HCT116 (cell line): Measurements from ENCODE around the gene ATP2B3. TPM values are rescaled to one million over a fixed set of nuclear protein-coding genes. Genes with fewer than 3 reads are reported as not detected.

Experiments
- ATAC-seq: fragments of 200-7000 bp; cut with Tn5 transposase; 2 replicates; pipeline ENCODE4 v1.9.1; 2020; ENCODE audit warnings: mild to moderate bottlenecking, moderate library complexity
- BruUV-seq: library from RNA; stranded (reverse); fragments of 400-500 nt; replicated peaks from 2 replicates; lab custom pipeline; 2021; lab: Mats Ljungman, UMichigan
- CTCF ChIA-PET: fragments of 300-600 bp; sonication (Branson Sonifier 250); formaldehyde crosslinking; loops from one replicate; lab custom pipeline; 2021; ENCODE audit warnings: antibody characterized with exemption; lab: Charles Lee
- POLR2A ChIA-PET: fragments of 300-600, 350-600 bp; sonication (Branson Sonifier 250); formaldehyde crosslinking; loops from one replicate; lab custom pipeline; 2021; ENCODE audit warnings: antibody characterized with exemption; lab: Charles Lee
- RAD21 ChIA-PET, 2 experiments: fragments of 300-600 bp; sonication (Branson Sonifier 250); formaldehyde crosslinking; loops; one replicate each; lab custom pipeline; 2023; ENCODE audit warnings: low total read pairs in 2 of 2; ENCODE audit not compliant: uncharacterized antibody in 2 of 2, unreplicated experiment in 2 of 2, low non-redundant PET in 1 of 2; lab: Charles Lee
- DNase-seq: peaks from one replicate; pipeline ENCODE4 v3.0.0-alpha.2; 2010; ENCODE audit warnings: low read depth, low spot score
- H2AFZ ChIP-seq: fragments of 200-600 bp; shearing (Covaris generic), sonication (generic); 2 replicates; pipeline ENCODE4 v1.6.1; 2017; ENCODE audit warnings: low read depth, mixed run types, mixed read lengths, antibody characterized with exemption, low read length; ENCODE audit not compliant: poor library complexity, severe bottlenecking
- H3K27ac ChIP-seq: 2 replicates; pipeline ENCODE4 v1.5.1; 2012; ENCODE audit warnings: low read depth, low read length
- H3K27me3 ChIP-seq: fragments of 200-600 bp; sonication (generic); 2 replicates; pipeline ENCODE4 v1.6.1; 2016; ENCODE audit warnings: mixed run types, low read length, mixed read lengths; ENCODE audit not compliant: insufficient read depth
- H3K36me3 ChIP-seq, 2 experiments: fragments of 200-500 bp in 1 of 2; fragments of 200-600 bp in 1 of 2; sonication (Bioruptor generic) in 1 of 2; sonication (generic) in 1 of 2; 2 replicates each; pipeline versions ENCODE4 v1.5.1 to v1.6.1; 2014 to 2016; ENCODE audit warnings: low read length in 2 of 2, inconsistent platforms in 1 of 2, mixed read lengths in 1 of 2, mixed run types in 1 of 2; ENCODE audit not compliant: insufficient read depth in 2 of 2, control insufficient read depth in 1 of 2
- H3K4me1 ChIP-seq, 2 experiments: fragments of 200-600 bp in 1 of 2; sonication (generic) in 1 of 2; 2 replicates each; pipeline versions ENCODE4 v1.5.1 to v1.6.1; 2012 to 2017; ENCODE audit warnings: low read length in 2 of 2, inconsistent platforms in 1 of 2, mild to moderate bottlenecking in 1 of 2, mixed read lengths in 1 of 2, mixed run types in 1 of 2, moderate library complexity in 1 of 2; ENCODE audit not compliant: insufficient read depth in 2 of 2, control insufficient read depth in 1 of 2
- H3K4me2 ChIP-seq: fragments of 200-600 bp; sonication (generic); 2 replicates; pipeline ENCODE4 v1.6.1; 2017; ENCODE audit warnings: mixed run types, low read length, mixed read lengths
- H3K4me3 ChIP-seq, 2 experiments: fragments of 200-600 bp in 1 of 2; sonication (generic) in 1 of 2; replicated peaks in 1 of 2; 2 replicates each; pipeline ENCODE4 v1.5.1; 2011 to 2016; ENCODE audit warnings: low read length in 2 of 2, control low read depth in 1 of 2, low read depth in 1 of 2, mild to moderate bottlenecking in 1 of 2, mixed read lengths in 1 of 2, mixed run types in 1 of 2
- H3K79me2 ChIP-seq: fragments of 200-600 bp; sonication (generic); 2 replicates; pipeline ENCODE4 v1.6.1; 2017; ENCODE audit warnings: mild to moderate bottlenecking, mixed run types, low read length, moderate library complexity, mixed read lengths; ENCODE audit not compliant: insufficient read depth
- H3K9ac ChIP-seq: fragments of 200-600 bp; sonication (generic); 2 replicates; pipeline ENCODE4 v1.6.1; 2016; ENCODE audit warnings: low read length, mixed read lengths
- H3K9me2 ChIP-seq: fragments of 200-600 bp; sonication (generic), shearing (Covaris generic); 2 replicates; pipeline ENCODE4 v1.6.1; 2017; ENCODE audit warnings: mixed run types, mild to moderate bottlenecking, moderate library complexity; ENCODE audit not compliant: insufficient read depth
- H3K9me3 ChIP-seq, 2 experiments: fragments of 200-500 bp in 1 of 2; fragments of 200-600 bp in 1 of 2; sonication (Bioruptor generic) in 1 of 2; sonication (generic) in 1 of 2; 2 replicates each; pipeline ENCODE4 v1.6.1; 2014 to 2017; ENCODE audit warnings: low read length in 2 of 2, mixed read lengths in 2 of 2, inconsistent platforms in 1 of 2, low read depth in 1 of 2, mild to moderate bottlenecking in 1 of 2, mixed run types in 1 of 2, moderate library complexity in 1 of 2; ENCODE audit not compliant: control insufficient read depth in 1 of 2, insufficient read depth in 1 of 2
- H4K20me1 ChIP-seq: fragments of 200-600 bp; sonication (generic), shearing (Covaris generic); 2 replicates; pipeline ENCODE4 v1.6.1; 2017; ENCODE audit warnings: mixed run types, mild to moderate bottlenecking, moderate library complexity; ENCODE audit not compliant: insufficient read depth
- CBX3 ChIP-seq: IDR thresholded peaks from 2 replicates; pipeline ENCODE4 v1.6.1; 2012; ENCODE audit warnings: low read depth
- CEBPB ChIP-seq: IDR thresholded peaks from 2 replicates; pipeline ENCODE4 v1.6.1; 2012; ENCODE audit warnings: low read depth
- CTCF ChIP-seq, 3 experiments: fragments of 200-600 bp in 1 of 3; sonication (generic) in 1 of 3; IDR thresholded peaks in 2 of 3; conservative IDR thresholded peaks in 1 of 3; 2 replicates each; pipeline ENCODE4 v1.5.1; 2012 to 2017; ENCODE audit warnings: low read depth in 2 of 3, low read length in 2 of 3, antibody characterized with exemption in 1 of 3, borderline replicate concordance in 1 of 3, control low read depth in 1 of 3, mild to moderate bottlenecking in 1 of 3, mixed read lengths in 1 of 3, mixed run types in 1 of 3, moderate library complexity in 1 of 3; ENCODE audit not compliant: insufficient read depth in 1 of 3
- ELF1 ChIP-seq: IDR thresholded peaks from 2 replicates; pipeline ENCODE4 v1.6.1; 2012; ENCODE audit warnings: low read depth, borderline replicate concordance
- EZH2 ChIP-seq: fragments of 200-600 bp; sonication (generic); IDR thresholded peaks from 2 replicates; pipeline ENCODE4 v1.6.1; 2017; ENCODE audit warnings: antibody characterized with exemption, mixed run types
- EZH2phosphoT487 ChIP-seq: fragments of 200-600 bp; IDR thresholded peaks from 2 replicates; pipeline ENCODE4 v1.6.1; 2018; ENCODE audit warnings: antibody characterized with exemption, borderline replicate concordance
- FOSL1 ChIP-seq: IDR thresholded peaks from 2 replicates; pipeline ENCODE4 v1.6.1; 2012; ENCODE audit warnings: low read depth
- JUND ChIP-seq: IDR thresholded peaks from 2 replicates; pipeline ENCODE4 v1.6.1; 2012
- POLR2A ChIP-seq: IDR thresholded peaks from 2 replicates; pipeline ENCODE4 v1.7.0; 2011; ENCODE audit warnings: borderline replicate concordance; ENCODE audit not compliant: insufficient read depth, insufficient read length; ENCODE audit errors: extremely low read depth
- POLR2AphosphoS5 ChIP-seq: IDR thresholded peaks from 2 replicates; pipeline ENCODE4 v1.6.1; 2011; ENCODE audit warnings: mild to moderate bottlenecking, low read depth, low read length, moderate library complexity
- RAD21 ChIP-seq: IDR thresholded peaks from 2 replicates; pipeline ENCODE4 v1.6.1; 2012; ENCODE audit warnings: low read depth, mild to moderate bottlenecking
- REST ChIP-seq: IDR thresholded peaks from 2 replicates; pipeline ENCODE4 v1.6.1; 2012; ENCODE audit warnings: low read depth
- SP1 ChIP-seq: IDR thresholded peaks from 2 replicates; pipeline ENCODE4 v1.6.1; 2012; ENCODE audit warnings: low read depth
- TCF7L2 ChIP-seq: IDR thresholded peaks from 2 replicates; pipeline ENCODE4 v1.7.0; 2011; ENCODE audit warnings: borderline replicate concordance, inconsistent platforms; ENCODE audit not compliant: insufficient read depth, insufficient read length; ENCODE audit errors: extremely low read depth
- YY1 ChIP-seq: IDR thresholded peaks from 2 replicates; pipeline ENCODE4 v1.6.1; 2011; ENCODE audit warnings: low read length, low read depth, moderate library complexity, mild to moderate bottlenecking; ENCODE audit not compliant: insufficient replicate concordance; ENCODE audit errors: extremely low read depth
- ZBTB33 ChIP-seq: IDR thresholded peaks from 2 replicates; pipeline ENCODE4 v1.6.1; 2011; ENCODE audit warnings: mild to moderate bottlenecking, low read length, moderate library complexity; ENCODE audit not compliant: insufficient replicate concordance; ENCODE audit errors: extremely low read depth
- ZFX ChIP-seq: fragments of 450-650 bp; IDR thresholded peaks from 2 replicates; pipeline ENCODE4 v1.6.1; 2017
- ZNF274 ChIP-seq: fragments of 200-500 bp; sonication (Bioruptor generic); IDR thresholded peaks from 2 replicates; pipeline ENCODE4 v1.6.1; 2014; ENCODE audit warnings: mild to moderate bottlenecking, low read depth, low read length, inconsistent platforms
- intact Hi-C: fragments of 100-400 bp; cut with micrococcal nuclease; formaldehyde crosslinking; loops from 2 replicates; pipeline ENCODE4 v1.10.0; 2022
- total RNA-seq: library from RNA; stranded (reverse); gene quantifications from one replicate; pipeline ENCODE4 v1.2.1, GENCODE V29; 2021; ENCODE audit not compliant: unreplicated experiment

ATP2B3 gene
- total RNA-seq, 1 experiment from 2014 or later: not detected

GRCh38 chrX:153562546-153562945 is 45.1 kb downstream of the ATP2B3 start:
- no peaks in the 10 kb centered on the region for H3K9me3 ChIP-seq
- H3K4me1 ChIP-seq: peaks cover 0 to 4% of the 10 kb centered on the region in 2 experiments; a peak in 1 of 4 replicates
- no peaks in the 10 kb centered on the region for H3K9me2 ChIP-seq
- H3K27ac ChIP-seq: no peak overlapping the region
- intact Hi-C loops: no loop called here
- ChIA-PET CTCF (interaction anchor here (0.9 kb wide), 1 partner anchor 22 kb away, joined by 3 read pairs; no protein-coding TSS in a partner anchor), POLR2A (no interaction called here), RAD21 (no interaction called here)
- H4K20me1 ChIP-seq: no peaks in the 10 kb centered on the region
- H3K9ac ChIP-seq: no peak overlapping the region
- H2AFZ ChIP-seq: no peak overlapping the region
- DNase-seq (no peak), ATAC-seq (no peak)
- no peaks in the 10 kb centered on the region for H3K79me2 ChIP-seq
- H3K4me2 ChIP-seq: no peak overlapping the region
- BruUV-seq: no TSS peak
- no peak overlapping the region for H3K4me3 ChIP-seq
- H3K27me3 ChIP-seq: no peaks in the 10 kb centered on the region
- H3K36me3 ChIP-seq: no peaks in the 10 kb centered on the region
- TF ChIP-seq RAD21 (no peak), YY1 (no peak), CTCF (IDR thresholded peaks at IDR 0.05 in 2 of 3, conservative IDR thresholded peaks at IDR 0.05 in 1 of 3; ENCODE audit: borderline replicate concordance in 1 of 3, insufficient read depth in 1 of 3, low read depth in 2 of 3, low read length in 2 of 3) (no peak), CEBPB (no peak), POLR2A (no peak), FOSL1 (no peak), POLR2AphosphoS5 (no peak), EZH2phosphoT487 (no peak), ELF1 (no peak), ZFX (no peak), CBX3 (no peak), SP1 (no peak), ZNF274 (no peak), REST (no peak), EZH2 (no peak), JUND (no peak), ZBTB33 (no peak), TCF7L2 (no peak)
